IPS-NIHi7 (cell line): ENCODE measurements around the gene C8G.

Experiments used
- DNase-seq: peaks from one replicate; pipeline ENCODE4 v3.0.0; 2012; ENCODE audit warnings: mixed read lengths; ENCODE audit errors: extremely low spot score

The C8G gene

GRCh38 chr9:136941231-136942111, 3.6 kb upstream of the C8G start:
- DNase-seq = no peak

DNA sequence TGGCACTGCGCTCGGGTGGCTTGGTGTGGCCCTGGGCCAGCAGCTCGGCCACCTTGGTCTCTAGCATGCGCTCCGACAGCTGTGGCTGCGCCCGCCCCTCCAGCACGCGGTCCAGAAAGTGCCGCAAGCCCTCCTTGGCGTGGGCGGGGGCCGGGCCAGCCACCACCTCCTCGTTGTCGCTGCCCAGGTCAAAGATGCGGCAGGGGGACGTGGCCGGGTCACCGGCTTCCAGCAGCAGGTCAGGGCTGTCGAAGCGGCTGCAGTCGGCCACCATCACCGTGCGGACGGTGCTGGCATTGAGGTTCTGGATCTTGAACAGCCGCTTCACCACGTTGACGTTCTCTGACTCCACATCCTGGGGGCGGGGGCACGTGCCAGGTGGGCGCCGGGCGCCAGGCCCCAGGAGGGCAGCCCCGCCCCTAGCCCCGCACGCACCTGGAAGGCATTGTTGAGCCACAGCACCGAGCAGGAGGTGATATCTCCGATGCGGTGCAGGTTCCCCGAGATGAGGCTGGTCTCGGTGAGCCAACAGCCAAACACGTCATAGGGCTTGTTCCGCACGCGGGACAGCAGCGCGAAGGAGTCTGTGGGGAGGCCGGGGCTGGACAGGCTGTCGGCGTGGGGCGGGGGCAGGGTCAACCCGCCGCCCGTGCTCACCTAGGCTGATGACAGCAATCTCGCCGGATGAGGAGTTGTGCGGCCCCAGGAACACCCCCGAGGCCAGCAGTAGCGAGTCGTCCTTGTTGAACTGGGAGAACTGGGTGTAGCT, 2.7 kb upstream of the C8G start:
- no peak for DNase-seq

GRCh38 chr9:136942881-136943230, 2.2 kb upstream of the C8G start:
- DNase-seq = no peak

DNA sequence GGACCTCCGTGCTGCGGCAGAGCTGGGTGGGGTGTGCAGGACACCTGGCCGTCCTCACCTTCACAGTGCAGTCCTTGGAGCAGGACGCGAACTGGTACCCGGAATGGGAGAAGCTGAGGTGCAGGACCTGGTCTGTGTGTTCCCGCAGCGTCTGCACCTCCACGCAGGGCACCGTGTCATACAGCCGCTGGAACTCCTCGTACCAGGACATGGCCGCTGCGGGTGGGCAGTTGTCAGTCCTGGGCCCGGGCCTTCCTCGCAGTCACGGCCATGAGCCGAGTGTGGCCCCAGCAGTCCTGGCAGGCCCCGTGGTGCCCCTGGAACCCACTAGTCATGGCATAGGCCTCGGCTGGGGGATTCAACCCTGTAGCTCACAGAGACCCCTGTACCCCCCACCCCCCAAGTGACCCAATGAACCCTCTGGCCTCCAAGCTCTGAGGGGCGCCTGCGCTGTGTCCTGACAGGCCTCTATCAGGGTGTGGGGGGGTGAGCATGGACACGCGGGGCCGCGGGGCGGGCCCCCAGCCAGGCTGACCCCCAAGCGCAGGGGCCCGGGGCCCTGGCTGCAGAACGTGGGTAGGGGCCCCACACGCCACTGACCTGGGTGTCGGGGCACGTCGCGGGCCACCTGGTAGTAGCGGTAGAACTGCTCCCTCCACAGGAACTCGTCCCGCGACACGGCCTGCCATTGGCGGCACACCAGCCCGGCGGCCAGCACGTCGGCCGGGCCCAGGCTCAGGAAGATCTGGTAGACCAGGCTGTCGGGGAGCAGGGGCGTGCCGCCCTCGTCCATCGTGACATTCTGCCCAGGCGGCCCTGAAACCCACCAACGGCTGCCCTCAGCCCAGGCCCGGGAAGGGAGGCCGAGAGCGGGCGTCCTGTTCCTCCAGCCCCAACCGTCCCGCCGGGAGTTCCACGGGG, 1.5 kb upstream of the C8G start:
- peak; percentile 62 for DNase-seq

GRCh38 chr9:136944212-136944518, 878 bp upstream of the C8G start:
- DNase-seq = no peak

GRCh38 chr9:136945333-136946227, 537 bp downstream of the C8G start:
- DNase-seq = no peak

- DNase-seq = no peak
These were observed 1.4 kb downstream of the C8G start for GRCh38 chr9:136946228-136947027.

- DNase-seq = no peak
These were observed 2.2 kb downstream of the C8G start for GRCh38 chr9:136947028-136947891.

GRCh38 chr9:136947955-136948510, 3.0 kb downstream of the C8G start:
- peak; percentile 76 for DNase-seq

DNA sequence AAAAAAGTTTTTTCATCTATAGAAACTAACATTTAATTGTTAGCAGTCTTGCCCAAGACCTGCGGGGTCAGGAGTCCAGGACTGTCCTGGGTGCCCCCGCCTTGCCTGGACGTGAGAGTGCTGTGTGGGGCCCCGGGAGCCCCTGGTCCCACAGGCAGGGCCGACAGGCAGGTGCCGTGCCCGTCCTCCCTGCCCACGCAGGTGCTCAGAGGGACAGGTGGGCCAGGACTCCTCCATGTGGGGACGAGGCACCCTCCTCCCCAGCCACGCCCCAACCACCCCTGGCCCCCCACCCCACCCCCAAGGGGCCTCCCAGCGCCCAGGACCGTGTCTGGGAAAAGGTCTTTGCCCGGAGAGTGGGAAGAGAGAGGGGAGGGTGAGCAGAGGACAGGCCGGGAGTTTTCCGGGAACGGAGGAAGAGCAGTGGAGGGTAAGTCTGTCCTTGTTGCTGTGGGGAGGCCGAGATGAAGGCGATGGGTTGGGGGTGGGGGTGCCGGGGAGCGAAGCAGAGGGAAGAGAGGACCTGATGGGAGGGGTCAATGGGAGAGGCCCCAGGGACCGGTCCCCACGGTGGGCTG, 4.3 kb downstream of the C8G start:
- no peak for DNase-seq

DNA sequence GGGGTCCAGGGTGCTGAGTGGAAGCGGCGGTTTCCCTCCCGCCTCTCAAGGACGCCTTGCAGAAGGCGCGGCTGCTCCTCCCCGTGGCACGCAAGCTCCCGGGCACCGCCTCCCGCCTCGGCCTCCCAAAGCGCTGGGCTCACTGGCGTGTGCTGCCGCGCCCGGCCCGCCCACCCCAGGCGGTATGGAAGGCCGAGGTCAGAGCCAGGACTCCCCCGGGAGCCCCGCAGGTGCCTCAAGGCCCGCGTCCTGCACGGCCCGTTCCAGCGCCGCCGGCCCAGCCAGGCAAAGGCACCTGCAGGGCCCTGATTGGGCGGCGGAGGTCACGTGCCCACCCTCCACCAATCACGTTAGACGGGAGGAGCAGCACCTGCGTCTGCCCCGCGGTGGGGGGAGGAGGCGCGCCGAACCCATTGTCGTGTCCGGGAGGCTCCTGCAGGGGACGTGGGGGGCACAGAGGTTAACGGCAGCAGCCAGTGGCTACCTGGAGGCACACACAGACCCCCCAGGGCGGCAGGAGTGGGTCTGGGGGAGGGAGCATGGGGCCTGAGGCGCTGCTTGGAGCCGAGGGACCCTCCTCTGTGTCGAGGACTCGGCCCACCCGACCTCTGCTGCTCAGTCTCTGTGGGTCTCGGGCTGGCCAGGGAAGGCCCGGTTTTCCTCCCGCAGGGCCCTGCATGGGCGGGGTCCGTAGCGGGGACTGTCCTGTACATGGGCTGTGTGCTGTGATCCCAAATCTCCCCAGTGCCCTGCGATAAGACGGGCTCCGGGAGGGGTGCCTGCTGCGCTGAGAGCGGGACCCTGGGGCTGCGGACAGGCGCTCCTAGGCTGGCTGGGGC, 5.0 kb downstream of the C8G start:
- peak; percentile 100 for DNase-seq

DNA sequence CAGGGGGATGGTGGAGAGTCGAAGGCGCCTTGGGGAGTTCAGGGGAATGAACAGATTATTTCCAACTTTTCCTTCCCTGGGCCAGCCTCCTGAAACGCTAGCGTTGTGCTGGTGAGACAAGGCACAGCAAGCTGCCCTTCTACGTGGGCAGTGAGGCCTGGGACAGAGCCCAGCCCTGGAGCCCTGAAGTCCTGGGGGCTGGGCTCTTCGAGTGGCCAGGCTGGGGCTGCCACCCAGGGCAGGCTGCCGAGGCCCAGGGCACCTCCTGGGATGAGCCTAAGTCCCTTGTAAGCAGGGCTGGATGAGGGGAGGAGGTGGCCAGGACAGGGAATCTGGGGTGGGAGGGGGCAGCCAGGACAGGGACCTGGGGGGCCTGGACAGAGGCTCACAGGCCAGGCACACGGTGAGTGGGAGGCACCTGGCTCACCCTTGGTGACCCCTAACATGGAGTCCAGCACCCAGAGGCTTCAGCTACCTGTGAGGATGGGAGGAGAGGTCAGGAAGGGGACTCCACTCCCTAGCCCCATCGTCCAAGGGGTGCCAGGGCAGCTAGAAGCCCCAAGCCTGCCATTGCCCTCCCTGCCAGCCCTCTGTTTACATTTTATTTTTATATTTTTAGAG, 5.7 kb downstream of the C8G start:
- DNase-seq = no peak

GRCh38 chr9:136951541-136952320, 6.7 kb downstream of the C8G start, which contains the start of gene LCN12:
LCN12 (plus strand) TSS chr9:136952273; CDS start chr9:136952328, 55 bp downstream.
- DNase-seq = no peak

- no peak for DNase-seq
These were observed 7.3 kb downstream of the C8G start for GRCh38 chr9:136952321-136952850.

GRCh38 chr9:136952876-136953770, 8.1 kb downstream of the C8G start:
- no peak for DNase-seq
